ENCODE measurements around the gene GABBR2. TPM values are rescaled to one million over a fixed set of nuclear protein-coding genes. Genes with fewer than 3 reads are reported as not detected.

The GABBR2 gene
- polyA plus RNA-seq, 1 of the 3 experiments (the other 2 are of a cell fraction) = not detected

- Histone ChIP-seq H3K36me3 (replicated peaks in 1 of 2; ENCODE audit: control insufficient read depth in 1 of 2, insufficient read depth in 2 of 2, low read length in 1 of 2) (no peaks in the 10 kb centered on the region), H3K27ac (ENCODE audit: low read depth in 2 of 2, low read length in 1 of 2) (no peak overlapping the region), H3K9me2 (no peaks in the 10 kb centered on the region), H3K4me2 (no peak overlapping the region), H3K27me3 (ENCODE audit: insufficient read depth) (peaks cover 33% of the 10 kb centered on the region; the same call in 1 of the 2 replicates), H3K9ac (no peak overlapping the region), H3K9me3 (no peaks in the 10 kb centered on the region), H3K4me1 (ENCODE audit: control insufficient read depth in 1 of 2, insufficient read depth in 2 of 2, low read depth in 1 of 2, low read length in 1 of 2) (peaks cover 0 to 5% of the 10 kb centered on the region in 2 experiments; a peak in 2 of 4 replicates), H2AFZ (ENCODE audit: low read depth) (0 out of 2 replicates have a peak overlapping the region, but pooled peaks have one; percentile 51), H4K20me1 (ENCODE audit: insufficient read depth) (no peaks in the 10 kb centered on the region), H3K4me3 (ENCODE audit: low read depth in 2 of 2, low read length in 1 of 2) (no peak overlapping the region), H3F3A (replicated peaks; ENCODE audit: insufficient read depth) (no peaks in the 10 kb centered on the region), H3K79me2 (ENCODE audit: insufficient read depth) (no peaks in the 10 kb centered on the region)
- CTCF ChIA-PET = interaction anchor here (1.0 kb wide), 1 partner anchor 11 kb away, joined by 4 read pairs; no protein-coding TSS in a partner anchor
- TF ChIP-seq CHD2 (IDR thresholded peaks at IDR 0.05; ENCODE audit: low read length, partially characterized antibody) (no peak), GABPA (IDR thresholded peaks at IDR 0.05; ENCODE audit: low read depth) (no peak), FOXJ3 (CRISPR knock-in tag; IDR thresholded peaks at IDR 0.05) (no peak), EP300 (IDR thresholded peaks at IDR 0.05; ENCODE audit: borderline replicate concordance in 1 of 2, low read depth in 1 of 2, low read length in 1 of 2) (no peak), USF1 (IDR thresholded peaks at IDR 0.05; ENCODE audit: borderline replicate concordance, low read depth) (no peak), RCOR1 (IDR thresholded peaks at IDR 0.05; ENCODE audit: low read length) (no peak), TEAD4 (IDR thresholded peaks at IDR 0.05; ENCODE audit: borderline replicate concordance, insufficient read depth) (no peak), ELF1 (IDR thresholded peaks at IDR 0.05) (no peak), MXI1 (IDR thresholded peaks at IDR 0.05; ENCODE audit: low read depth, low read length) (no peak), ZBTB33 (IDR thresholded peaks at IDR 0.05; ENCODE audit: borderline replicate concordance, low read depth) (no peak)
- TF ChIP-seq, protein P1, sequence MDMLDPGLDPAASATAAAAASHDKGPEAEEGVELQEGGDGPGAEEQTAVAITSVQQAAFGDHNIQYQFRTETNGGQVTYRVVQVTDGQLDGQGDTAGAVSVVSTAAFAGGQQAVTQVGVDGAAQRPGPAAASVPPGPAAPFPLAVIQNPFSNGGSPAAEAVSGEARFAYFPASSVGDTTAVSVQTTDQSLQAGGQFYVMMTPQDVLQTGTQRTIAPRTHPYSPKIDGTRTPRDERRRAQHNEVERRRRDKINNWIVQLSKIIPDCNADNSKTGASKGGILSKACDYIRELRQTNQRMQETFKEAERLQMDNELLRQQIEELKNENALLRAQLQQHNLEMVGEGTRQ (IDR thresholded peaks at IDR 0.05; ENCODE audit: borderline replicate concordance, low read depth, low read length) = no peak
- TF ChIP-seq, protein P2, sequence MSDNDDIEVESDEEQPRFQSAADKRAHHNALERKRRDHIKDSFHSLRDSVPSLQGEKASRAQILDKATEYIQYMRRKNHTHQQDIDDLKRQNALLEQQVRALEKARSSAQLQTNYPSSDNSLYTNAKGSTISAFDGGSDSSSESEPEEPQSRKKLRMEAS (IDR thresholded peaks at IDR 0.05; ENCODE audit: low read depth) = no peak
- TF ChIP-seq, protein P3, sequence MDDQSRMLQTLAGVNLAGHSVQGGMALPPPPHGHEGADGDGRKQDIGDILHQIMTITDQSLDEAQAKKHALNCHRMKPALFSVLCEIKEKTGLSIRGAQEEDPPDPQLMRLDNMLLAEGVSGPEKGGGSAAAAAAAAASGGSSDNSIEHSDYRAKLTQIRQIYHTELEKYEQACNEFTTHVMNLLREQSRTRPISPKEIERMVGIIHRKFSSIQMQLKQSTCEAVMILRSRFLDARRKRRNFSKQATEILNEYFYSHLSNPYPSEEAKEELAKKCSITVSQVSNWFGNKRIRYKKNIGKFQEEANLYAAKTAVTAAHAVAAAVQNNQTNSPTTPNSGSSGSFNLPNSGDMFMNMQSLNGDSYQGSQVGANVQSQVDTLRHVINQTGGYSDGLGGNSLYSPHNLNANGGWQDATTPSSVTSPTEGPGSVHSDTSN (IDR thresholded peaks at IDR 0.05) = no peak
- POLR2A ChIA-PET = no interaction called here
- WGBS (ENCODE audit: low lambda C conversion rate) = 72% methylated on average over 2 of the region's 2 CpGs
- no peak for DNase-seq
Measured at GRCh38 chr9:98275159-98275558, 433.6 kb downstream of the GABBR2 start.
